AG09319 (cell line): ENCODE measurements around the gene DLST.

Source experiments
- DNase-seq: peaks from one replicate; pipeline ENCODE4 v3.0.0-alpha.2; 2010; ENCODE audit warnings: low read depth; ENCODE audit errors: extremely low read depth
- CTCF ChIP-seq: IDR thresholded peaks from 2 replicates; pipeline ENCODE4 v1.5.1; 2011; ENCODE audit warnings: low read depth, mild to moderate bottlenecking, inconsistent platforms, low read length, moderate library complexity

Gene DLST

GRCh38 chr14:74947353-74948227 is 65.9 kb downstream of the DLST start:
- no peak for TF ChIP-seq CTCF

GRCh38 chr14:74948228-74949175 is 66.8 kb downstream of the DLST start:
- no peak for TF ChIP-seq CTCF
- no peak for DNase-seq

More at GRCh38 chr14:74947353-74948227, 65.9 kb downstream of the DLST start:
- no peak for DNase-seq

GRCh38 chr14:74949191-74949601 is 67.5 kb downstream of the DLST start:
- no peak for TF ChIP-seq CTCF
- DNase-seq = no peak

- DNase-seq = no peak
- TF ChIP-seq CTCF = no peak
Observed at GRCh38 chr14:74949859-74950573, 68.3 kb downstream of the DLST start.

- TF ChIP-seq CTCF = no peak
Observed at GRCh38 chr14:74950795-74951442, 69.2 kb downstream of the DLST start.

GRCh38 chr14:74951443-74952179 is 69.9 kb downstream of the DLST start:
- TF ChIP-seq CTCF = no peak
- no peak for DNase-seq

More at GRCh38 chr14:74950795-74951442, 69.2 kb downstream of the DLST start:
- DNase-seq = no peak
